ENCODE results near the gene ENAH. TPM values are rescaled to one million over a fixed set of nuclear protein-coding genes. Genes with fewer than 3 reads are reported as not detected.

The ENAH gene
- total and polyA plus RNA-seq, 2 experiments from 2014 or later: 46.4 to 124 TPM

DNA sequence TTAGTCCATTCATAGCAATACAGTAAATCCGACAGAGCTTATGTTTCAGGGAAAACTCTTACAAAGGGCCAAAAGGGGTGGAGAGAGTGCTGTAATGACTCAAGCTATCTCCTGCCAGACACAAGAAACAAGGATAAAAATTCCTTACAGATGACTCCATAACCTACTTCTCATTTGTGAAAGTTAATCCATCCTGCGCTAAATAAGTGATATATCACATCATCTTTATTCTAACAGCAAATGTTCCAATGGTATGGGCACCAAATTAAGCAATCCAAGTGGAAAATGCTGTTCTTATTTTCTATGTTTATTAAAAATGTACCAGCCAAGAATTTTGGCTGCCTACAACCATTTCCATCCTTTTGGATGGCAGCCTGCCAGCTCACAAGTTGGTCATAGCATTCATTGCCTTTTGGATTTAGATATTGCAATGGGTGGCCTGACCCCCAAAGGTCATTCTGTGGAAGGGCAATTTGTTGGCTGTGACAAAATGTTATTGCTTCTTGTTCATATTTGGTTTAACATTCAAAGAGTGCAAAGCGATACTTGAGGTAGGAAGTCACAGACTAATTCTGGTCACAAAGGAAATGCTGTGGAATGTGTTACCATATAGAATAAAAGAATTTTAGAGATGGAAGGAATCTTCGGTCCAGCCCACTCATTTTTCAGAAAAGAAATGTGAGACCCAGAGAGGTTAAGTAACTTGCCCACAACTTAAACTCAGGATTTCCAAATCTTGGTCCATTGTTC, 2.8 kb upstream of the ENAH start:
- H3K4me3 ChIP-seq: no peak overlapping the region
- DNase-seq (ENCODE audit: low read depth in 1 of 2, low spot score in 1 of 2): peak; percentile 32 to 97
- H3K27me3 ChIP-seq: no peaks in the 10 kb centered on the region
- TF ChIP-seq, protein P1, sequence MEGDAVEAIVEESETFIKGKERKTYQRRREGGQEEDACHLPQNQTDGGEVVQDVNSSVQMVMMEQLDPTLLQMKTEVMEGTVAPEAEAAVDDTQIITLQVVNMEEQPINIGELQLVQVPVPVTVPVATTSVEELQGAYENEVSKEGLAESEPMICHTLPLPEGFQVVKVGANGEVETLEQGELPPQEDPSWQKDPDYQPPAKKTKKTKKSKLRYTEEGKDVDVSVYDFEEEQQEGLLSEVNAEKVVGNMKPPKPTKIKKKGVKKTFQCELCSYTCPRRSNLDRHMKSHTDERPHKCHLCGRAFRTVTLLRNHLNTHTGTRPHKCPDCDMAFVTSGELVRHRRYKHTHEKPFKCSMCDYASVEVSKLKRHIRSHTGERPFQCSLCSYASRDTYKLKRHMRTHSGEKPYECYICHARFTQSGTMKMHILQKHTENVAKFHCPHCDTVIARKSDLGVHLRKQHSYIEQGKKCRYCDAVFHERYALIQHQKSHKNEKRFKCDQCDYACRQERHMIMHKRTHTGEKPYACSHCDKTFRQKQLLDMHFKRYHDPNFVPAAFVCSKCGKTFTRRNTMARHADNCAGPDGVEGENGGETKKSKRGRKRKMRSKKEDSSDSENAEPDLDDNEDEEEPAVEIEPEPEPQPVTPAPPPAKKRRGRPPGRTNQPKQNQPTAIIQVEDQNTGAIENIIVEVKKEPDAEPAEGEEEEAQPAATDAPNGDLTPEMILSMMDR (IDR thresholded peaks at IDR 0.05; ENCODE audit: low read depth, low read length): no peak
- H3K4me1 ChIP-seq (ENCODE audit: low read depth): peaks cover 5% of the 10 kb centered on the region
- H3K9me3 ChIP-seq (ENCODE audit: low read depth): no peaks in the 10 kb centered on the region
- no peaks in the 10 kb centered on the region for H3K36me3 ChIP-seq
- peak overlapping the region; percentile 7 for H3K27ac ChIP-seq

DNA sequence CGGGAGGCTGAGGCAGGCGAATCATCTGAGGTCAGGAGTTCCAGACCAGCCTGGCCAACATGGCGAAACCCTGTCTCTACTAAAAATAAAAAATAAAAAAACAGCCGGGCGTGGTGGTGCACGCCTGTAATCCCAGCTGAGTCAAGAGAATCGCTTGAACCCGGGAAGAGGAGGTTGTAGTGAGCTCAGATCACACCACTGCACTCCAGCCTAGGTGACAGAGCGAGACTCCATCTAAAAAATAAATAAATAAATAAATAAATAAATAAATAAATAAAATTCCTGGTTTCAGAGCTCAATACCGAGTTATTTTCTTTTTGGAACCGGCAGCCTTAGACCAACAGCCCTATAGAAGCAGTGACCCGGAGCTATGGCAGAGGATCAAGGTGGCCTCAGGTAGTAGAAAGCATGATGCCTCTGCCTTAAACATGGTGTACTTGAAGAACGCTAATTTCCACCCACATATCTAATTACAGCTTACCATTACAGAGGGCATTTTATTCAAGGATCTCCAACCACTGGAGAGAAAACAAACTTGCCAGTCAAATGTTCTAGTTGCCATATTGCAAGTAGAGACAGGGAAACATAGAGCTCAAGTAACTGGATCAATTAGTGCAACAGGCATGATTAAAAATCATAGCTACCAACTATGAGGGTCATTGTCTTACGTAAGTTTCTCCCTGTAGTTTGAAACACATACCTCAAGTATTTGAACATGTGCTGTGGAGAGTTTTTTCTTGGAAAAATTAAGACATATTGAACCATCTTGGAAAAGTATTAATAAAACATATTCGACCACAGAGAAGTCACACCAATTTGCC, 2.0 kb upstream of the ENAH start:
- DNase-seq (ENCODE audit: low read depth in 1 of 2, low spot score in 1 of 2): no peak
- TF ChIP-seq, protein P1 (IDR thresholded peaks at IDR 0.05; ENCODE audit: low read depth, low read length): no peak
- Histone ChIP-seq H3K9me3 (ENCODE audit: low read depth) (no peaks in the 10 kb centered on the region), H3K36me3 (no peaks in the 10 kb centered on the region), H3K27me3 (no peaks in the 10 kb centered on the region), H3K27ac (peak overlapping the region; percentile 7), H3K4me3 (no peak overlapping the region), H3K4me1 (ENCODE audit: low read depth) (peaks cover 9% of the 10 kb centered on the region)

DNA sequence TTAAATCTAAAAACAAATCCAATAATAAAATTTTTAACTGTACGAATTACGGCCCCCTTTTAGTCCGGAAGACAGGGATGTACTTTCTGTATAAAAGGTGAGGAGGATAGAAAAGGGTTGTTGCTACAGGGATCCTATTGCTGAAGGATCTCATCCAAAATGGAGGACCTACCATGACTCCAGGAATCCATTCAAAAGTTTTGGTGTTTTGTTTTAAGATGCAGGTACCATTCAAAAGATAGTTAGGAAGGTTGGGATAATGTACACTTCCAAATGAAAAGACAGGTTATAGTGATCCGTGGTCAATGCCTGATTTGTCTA, 1.3 kb upstream of the ENAH start:
- no peak overlapping the region for H3K27ac ChIP-seq
- H3K9me3 ChIP-seq (ENCODE audit: low read depth): no peaks in the 10 kb centered on the region
- no peaks in the 10 kb centered on the region for H3K36me3 ChIP-seq
- peaks cover 16% of the 10 kb centered on the region for H3K4me1 ChIP-seq (ENCODE audit: low read depth)
- H3K4me3 ChIP-seq: peak overlapping the region; percentile 94
- no peak for DNase-seq (ENCODE audit: low read depth in 1 of 2, low spot score in 1 of 2)
- no peaks in the 10 kb centered on the region for H3K27me3 ChIP-seq
- TF ChIP-seq, protein P1 (IDR thresholded peaks at IDR 0.05; ENCODE audit: low read depth, low read length): no peak

DNA sequence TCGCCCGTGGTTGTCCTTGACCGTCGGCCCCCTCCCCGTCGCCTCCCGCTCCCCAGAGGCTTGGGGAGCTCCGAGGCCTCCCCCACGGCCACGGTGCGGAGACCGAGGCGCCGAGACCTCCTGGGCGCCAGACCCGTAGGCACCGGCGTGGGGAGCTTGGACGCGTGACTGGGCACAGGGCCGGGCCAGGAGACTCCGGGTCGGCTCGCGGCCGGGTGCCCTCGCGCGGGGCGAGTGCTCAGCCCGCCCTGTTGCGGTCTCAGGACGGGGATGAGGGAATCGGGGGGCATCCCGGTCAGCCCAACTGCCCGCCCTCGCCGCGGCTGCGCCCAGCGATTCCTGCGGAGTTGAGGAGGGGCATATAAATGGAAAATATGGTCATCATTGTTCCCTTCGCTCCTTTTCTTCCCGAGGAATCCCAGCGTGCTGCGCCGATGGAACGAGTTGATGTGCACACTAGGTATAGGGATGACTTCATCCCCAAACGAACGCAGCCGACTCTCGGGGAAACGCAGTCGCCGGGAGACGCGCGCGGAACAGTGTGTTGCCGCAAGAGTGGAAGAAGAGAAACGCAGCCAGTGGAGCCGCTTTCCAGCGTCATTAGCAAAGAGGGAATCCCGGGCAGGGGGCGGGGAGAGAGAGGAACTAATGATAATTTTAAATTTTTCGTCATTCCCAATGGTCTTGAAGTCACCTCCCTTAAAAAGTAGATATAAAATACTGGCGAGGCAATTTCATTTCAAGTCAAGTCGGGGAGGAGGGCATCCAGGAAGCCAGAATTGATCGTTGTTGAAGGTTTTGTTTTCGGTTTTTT, 747 bp upstream of the ENAH start:
- Histone ChIP-seq H3K36me3 (no peaks in the 10 kb centered on the region), H3K27ac (peak overlapping the region; percentile 93), H3K9me3 (ENCODE audit: low read depth) (no peaks in the 10 kb centered on the region), H3K4me1 (ENCODE audit: low read depth) (peaks cover 22% of the 10 kb centered on the region), H3K27me3 (no peaks in the 10 kb centered on the region), H3K4me3 (peak overlapping the region; percentile 94)
- peak; percentile 70 to 79 for DNase-seq (ENCODE audit: low read depth in 1 of 2, low spot score in 1 of 2)
- TF ChIP-seq, protein P1 (IDR thresholded peaks at IDR 0.05; ENCODE audit: low read depth, low read length): no peak
